ENCODE results near the gene ALOX15B.
"Not testable (repeated sequence)": the region's sequence is repeated elsewhere in the genome, so short reads cannot be mapped to it uniquely, and the experiment has no call there.

The ALOX15B gene

GRCh38 chr17:8013731-8014557, 24.9 kb upstream of the ALOX15B start:
- DNase-seq (ENCODE audit: low read depth in 3 of 3, low spot score in 1 of 3) = no peak

GRCh38 chr17:8014558-8014850, 24.4 kb upstream of the ALOX15B start:
- DNase-seq (ENCODE audit: low read depth in 3 of 3, low spot score in 1 of 3) = no peak

GRCh38 chr17:8015236-8015956, 23.5 kb upstream of the ALOX15B start:
- no peak for DNase-seq (ENCODE audit: low read depth in 3 of 3, low spot score in 1 of 3)

GRCh38 chr17:8015957-8016631, 22.8 kb upstream of the ALOX15B start:
- no peak for DNase-seq (ENCODE audit: low read depth in 3 of 3, low spot score in 1 of 3)

GRCh38 chr17:8016632-8017424, 22.0 kb upstream of the ALOX15B start:
- no peak for DNase-seq (ENCODE audit: low read depth in 3 of 3, low spot score in 1 of 3)

GRCh38 chr17:8018436-8018835, 20.4 kb upstream of the ALOX15B start:
- no peak for DNase-seq (ENCODE audit: low read depth in 3 of 3, low spot score in 1 of 3)

GRCh38 chr17:8019166-8019565, 19.7 kb upstream of the ALOX15B start:
- no peak for DNase-seq (ENCODE audit: low read depth in 3 of 3, low spot score in 1 of 3)

- no peak for DNase-seq (ENCODE audit: low read depth in 3 of 3, low spot score in 1 of 3)
Observed at GRCh38 chr17:8019665-8020650, 18.9 kb upstream of the ALOX15B start.

- no peak for DNase-seq (ENCODE audit: low read depth in 3 of 3, low spot score in 1 of 3)
Observed at GRCh38 chr17:8020776-8021564, 17.9 kb upstream of the ALOX15B start.

GRCh38 chr17:8021565-8022359, 17.1 kb upstream of the ALOX15B start:
- no peak for DNase-seq (ENCODE audit: low read depth in 3 of 3, low spot score in 1 of 3)

GRCh38 chr17:8022360-8023003, 16.4 kb upstream of the ALOX15B start:
- DNase-seq (ENCODE audit: low read depth in 3 of 3, low spot score in 1 of 3) = no peak

GRCh38 chr17:8024161-8024560, 14.7 kb upstream of the ALOX15B start:
- DNase-seq (ENCODE audit: low read depth in 3 of 3, low spot score in 1 of 3) = not testable (repeated sequence)

- DNase-seq (ENCODE audit: low read depth in 3 of 3, low spot score in 1 of 3) = no peak
Observed at GRCh38 chr17:8025176-8025911, 13.5 kb upstream of the ALOX15B start.

GRCh38 chr17:8029121-8029520, 9.7 kb upstream of the ALOX15B start:
- DNase-seq (ENCODE audit: low read depth in 3 of 3, low spot score in 1 of 3) = no peak

GRCh38 chr17:8031261-8031661, 7.6 kb upstream of the ALOX15B start:
- DNase-seq (ENCODE audit: low read depth in 3 of 3, low spot score in 1 of 3) = no peak

- no peak for DNase-seq (ENCODE audit: low read depth in 3 of 3, low spot score in 1 of 3)
Observed at GRCh38 chr17:8031950-8032349, 6.9 kb upstream of the ALOX15B start.

- DNase-seq (ENCODE audit: low read depth in 3 of 3, low spot score in 1 of 3) = no peak
Observed at GRCh38 chr17:8032442-8032841, 6.4 kb upstream of the ALOX15B start.

Data from stimulated activated CD4-positive, alpha-beta T cell treated with anti-CD3 and anti-CD28 coated beads, TNF-alpha, amount 100 ng/mL, for 1 hour (primary cell).